ENCODE results near the gene USP9X.

DNA sequence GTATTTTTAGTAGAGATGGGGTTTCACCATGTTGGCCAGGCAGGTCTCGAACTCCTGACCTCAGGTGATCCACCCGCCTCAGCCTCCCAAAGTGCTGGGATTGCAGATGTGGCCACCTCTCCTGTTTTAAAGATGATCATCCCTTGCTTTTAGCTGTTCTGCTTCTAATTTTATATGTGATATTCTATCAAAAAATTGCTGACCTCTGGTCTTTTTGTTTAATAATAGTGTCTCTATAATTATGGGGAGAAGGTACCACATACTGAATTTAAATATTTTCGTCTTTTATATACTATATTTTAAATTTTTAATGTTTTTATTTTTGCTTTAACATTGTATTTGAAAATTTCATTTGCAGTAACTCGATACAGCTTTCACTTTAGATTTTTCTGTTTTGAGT is 15.6 kb downstream of the USP9X start:
- TF ChIP-seq EZH2phosphoT487 (IDR thresholded peaks at IDR 0.05; ENCODE audit: borderline replicate concordance, low read depth) (no peak), TEAD4 (IDR thresholded peaks at IDR 0.05; ENCODE audit: borderline replicate concordance, insufficient read depth) (no peak)
- TF ChIP-seq, protein P1, sequence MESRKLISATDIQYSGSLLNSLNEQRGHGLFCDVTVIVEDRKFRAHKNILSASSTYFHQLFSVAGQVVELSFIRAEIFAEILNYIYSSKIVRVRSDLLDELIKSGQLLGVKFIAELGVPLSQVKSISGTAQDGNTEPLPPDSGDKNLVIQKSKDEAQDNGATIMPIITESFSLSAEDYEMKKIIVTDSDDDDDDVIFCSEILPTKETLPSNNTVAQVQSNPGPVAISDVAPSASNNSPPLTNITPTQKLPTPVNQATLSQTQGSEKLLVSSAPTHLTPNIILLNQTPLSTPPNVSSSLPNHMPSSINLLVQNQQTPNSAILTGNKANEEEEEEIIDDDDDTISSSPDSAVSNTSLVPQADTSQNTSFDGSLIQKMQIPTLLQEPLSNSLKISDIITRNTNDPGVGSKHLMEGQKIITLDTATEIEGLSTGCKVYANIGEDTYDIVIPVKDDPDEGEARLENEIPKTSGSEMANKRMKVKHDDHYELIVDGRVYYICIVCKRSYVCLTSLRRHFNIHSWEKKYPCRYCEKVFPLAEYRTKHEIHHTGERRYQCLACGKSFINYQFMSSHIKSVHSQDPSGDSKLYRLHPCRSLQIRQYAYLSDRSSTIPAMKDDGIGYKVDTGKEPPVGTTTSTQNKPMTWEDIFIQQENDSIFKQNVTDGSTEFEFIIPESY (IDR thresholded peaks at IDR 0.05; ENCODE audit: borderline replicate concordance, low read depth) = no peak
- TF ChIP-seq, protein P2, sequence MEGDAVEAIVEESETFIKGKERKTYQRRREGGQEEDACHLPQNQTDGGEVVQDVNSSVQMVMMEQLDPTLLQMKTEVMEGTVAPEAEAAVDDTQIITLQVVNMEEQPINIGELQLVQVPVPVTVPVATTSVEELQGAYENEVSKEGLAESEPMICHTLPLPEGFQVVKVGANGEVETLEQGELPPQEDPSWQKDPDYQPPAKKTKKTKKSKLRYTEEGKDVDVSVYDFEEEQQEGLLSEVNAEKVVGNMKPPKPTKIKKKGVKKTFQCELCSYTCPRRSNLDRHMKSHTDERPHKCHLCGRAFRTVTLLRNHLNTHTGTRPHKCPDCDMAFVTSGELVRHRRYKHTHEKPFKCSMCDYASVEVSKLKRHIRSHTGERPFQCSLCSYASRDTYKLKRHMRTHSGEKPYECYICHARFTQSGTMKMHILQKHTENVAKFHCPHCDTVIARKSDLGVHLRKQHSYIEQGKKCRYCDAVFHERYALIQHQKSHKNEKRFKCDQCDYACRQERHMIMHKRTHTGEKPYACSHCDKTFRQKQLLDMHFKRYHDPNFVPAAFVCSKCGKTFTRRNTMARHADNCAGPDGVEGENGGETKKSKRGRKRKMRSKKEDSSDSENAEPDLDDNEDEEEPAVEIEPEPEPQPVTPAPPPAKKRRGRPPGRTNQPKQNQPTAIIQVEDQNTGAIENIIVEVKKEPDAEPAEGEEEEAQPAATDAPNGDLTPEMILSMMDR (IDR thresholded peaks at IDR 0.05) = no peak

All from SK-N-SH (cell line).